GM13976 (cell line): ENCODE measurements around the gene APBA2.

ENCODE experiments used
- DNase-seq: peaks from one replicate; pipeline ENCODE4 v3.0.0; 2012; ENCODE audit warnings: low spot score
- CTCF ChIP-seq: IDR thresholded peaks from 2 replicates; pipeline ENCODE4 v1.5.1; 2012; ENCODE audit warnings: borderline replicate concordance, mild to moderate bottlenecking; ENCODE audit not compliant: insufficient read depth; ENCODE audit errors: extremely low read depth, missing control alignments, control extremely low read depth
- in situ Hi-C: fragments of 300-500 bp; cut with MboI; formaldehyde crosslinking; loops from one replicate; pipeline ENCODE4 v1.12.0; 2022; ENCODE audit warnings: low sequenced_read_pairs, mixed read lengths, inconsistent platforms; ENCODE audit not compliant: unreplicated experiment

Gene APBA2

GRCh38 chr15:28936481-28936881, 50.7 kb downstream of the APBA2 start:
- DNase-seq, result no peak
- in situ Hi-C loops, result no loop called here
- TF ChIP-seq CTCF, result no peak

GRCh38 chr15:28937271-28937670, 51.5 kb downstream of the APBA2 start:
- no peak for DNase-seq
- TF ChIP-seq CTCF, result no peak
- in situ Hi-C loops, result no loop called here

GRCh38 chr15:28942046-28942445, 56.3 kb downstream of the APBA2 start:
- in situ Hi-C loops, result no loop called here
- TF ChIP-seq CTCF, result no peak
- no peak for DNase-seq

- in situ Hi-C loops, result no loop called here
These were observed 56.8 kb downstream of the APBA2 start for GRCh38 chr15:28942571-28942970.

GRCh38 chr15:28943146-28943545, 57.4 kb downstream of the APBA2 start:
- no peak for DNase-seq
- in situ Hi-C loops, result no loop called here
- no peak for TF ChIP-seq CTCF

More at GRCh38 chr15:28942571-28942970, 56.8 kb downstream of the APBA2 start:
- no peak for DNase-seq
- no peak for TF ChIP-seq CTCF

- in situ Hi-C loops, result no loop called here
- DNase-seq, result no peak
- TF ChIP-seq CTCF, result no peak
These were observed 57.9 kb downstream of the APBA2 start for GRCh38 chr15:28943611-28944230.

- in situ Hi-C loops, result no loop called here
- TF ChIP-seq CTCF, result no peak
- no peak for DNase-seq
These were observed 58.5 kb downstream of the APBA2 start for GRCh38 chr15:28944286-28944685.
